GM18870 (cell line): ENCODE data around the gene ZSWIM5.
A peak's percentile ranks its signal among the peaks of the same experiment; 100 is the strongest.

Experiments used
- ATAC-seq: cut with Tn5 transposase; IDR thresholded peaks from one replicate; pipeline ENCODE4 v1.9.1; 2021; ENCODE audit warnings: moderate library complexity; ENCODE audit not compliant: unreplicated experiment

ZSWIM5 gene

DNA sequence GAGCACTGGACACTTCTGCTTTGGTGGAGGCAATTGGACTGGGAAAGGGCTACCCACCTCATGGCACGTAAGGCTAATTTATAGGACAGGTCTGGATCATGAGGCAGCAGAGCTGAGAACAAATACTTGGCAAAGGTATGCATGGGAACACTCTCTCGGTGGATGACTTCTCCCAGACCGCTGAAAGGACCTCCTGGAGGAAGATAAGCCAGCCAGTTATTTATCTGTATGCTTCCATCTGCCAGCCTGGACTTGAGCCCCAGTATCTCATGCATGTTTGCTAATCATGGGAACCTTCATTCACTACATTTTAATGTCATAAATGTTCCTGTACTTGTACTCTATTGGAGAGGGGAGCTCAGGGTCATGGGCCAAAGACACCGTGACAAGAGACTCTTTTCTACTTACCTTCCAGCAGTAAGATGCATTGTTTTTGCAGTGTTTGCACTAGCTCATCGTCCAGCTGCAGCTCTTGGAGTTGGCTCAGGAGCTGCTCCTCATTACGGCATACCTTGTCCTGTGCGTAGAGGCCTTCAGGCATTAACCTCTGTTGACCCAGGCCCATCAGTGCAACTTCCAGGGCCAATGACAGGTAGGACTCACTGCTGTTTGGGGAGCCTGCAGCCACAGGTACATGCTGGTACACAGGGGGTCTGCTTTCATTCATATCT lies 170.6 kb downstream of the ZSWIM5 start:
- no peak for ATAC-seq

DNA sequence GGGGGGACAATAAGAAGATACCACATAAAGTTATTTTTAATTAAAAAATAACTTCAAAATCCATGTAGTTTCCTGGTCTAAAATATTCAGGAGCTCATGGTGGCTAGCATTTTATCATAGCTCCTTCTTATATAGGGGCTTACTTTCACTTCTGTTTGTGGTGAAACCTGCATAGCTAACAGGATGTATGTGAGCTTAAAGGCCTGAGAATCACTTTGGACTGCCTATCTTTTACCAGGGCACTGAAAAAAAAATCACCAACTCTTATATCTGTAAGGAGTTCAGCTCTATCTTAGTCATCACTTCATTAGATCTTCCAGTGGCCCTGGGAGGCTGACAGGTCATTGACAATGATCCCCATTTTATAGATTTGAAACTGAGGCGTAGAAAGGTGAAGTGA lies 173.0 kb downstream of the ZSWIM5 start:
- no peak for ATAC-seq

DNA sequence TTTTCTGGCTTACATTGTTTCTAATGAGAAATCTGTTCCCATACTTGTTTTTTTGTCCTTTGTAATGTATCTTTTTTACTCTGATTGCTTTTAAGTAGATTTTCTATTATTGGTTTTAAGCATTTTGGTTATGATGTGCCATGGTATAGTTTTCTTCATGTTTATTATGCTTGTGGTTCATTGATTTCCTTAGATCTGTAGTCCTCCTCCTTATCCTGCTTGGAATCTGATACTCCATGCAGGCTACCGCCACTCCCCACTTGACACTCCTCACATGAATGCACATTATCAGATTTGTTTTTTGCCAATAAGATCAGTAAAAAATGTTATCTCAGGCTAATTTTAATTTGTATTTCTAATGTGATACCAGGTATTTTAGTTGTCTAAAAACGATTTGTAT lies 173.6 kb downstream of the ZSWIM5 start:
- no peak for ATAC-seq

DNA sequence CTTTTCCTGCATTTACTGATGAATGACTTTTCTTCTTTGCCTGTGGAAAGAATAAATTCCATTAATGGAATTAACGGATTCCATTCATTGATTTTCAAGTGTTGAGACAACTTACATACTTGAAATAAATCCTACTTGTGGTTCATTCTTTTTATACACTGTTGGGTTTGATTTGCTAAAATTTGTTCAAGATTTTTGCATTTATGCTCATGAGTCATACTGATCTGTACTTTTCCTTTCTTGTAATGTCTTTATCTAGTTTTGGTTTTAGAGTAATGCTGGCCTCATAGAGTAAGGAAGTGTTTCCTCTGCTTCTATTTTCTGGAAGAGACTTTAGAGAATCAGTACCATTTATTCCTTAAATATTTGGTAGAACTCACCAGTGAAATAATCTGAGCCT lies 180.0 kb downstream of the ZSWIM5 start:
- ATAC-seq, result no peak

DNA sequence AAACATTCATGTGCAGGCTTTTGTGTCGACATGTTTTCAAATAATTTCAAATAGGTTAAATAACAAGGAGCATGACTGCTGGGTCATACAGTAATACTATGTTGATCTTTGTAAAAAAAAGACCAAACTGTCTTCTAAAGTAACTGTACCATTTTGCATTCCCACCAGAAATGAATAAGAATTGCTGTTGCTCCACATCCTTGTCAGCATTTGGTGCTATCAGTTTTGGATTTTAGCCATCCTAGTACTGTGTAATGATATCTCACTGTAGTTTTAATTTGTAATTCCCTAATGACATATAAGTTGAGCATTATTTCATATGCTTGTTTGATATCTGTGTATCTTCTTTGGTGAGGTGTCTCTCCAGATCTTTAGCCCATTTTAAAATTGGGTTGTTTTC lies 182.7 kb downstream of the ZSWIM5 start:
- ATAC-seq, result no peak

DNA sequence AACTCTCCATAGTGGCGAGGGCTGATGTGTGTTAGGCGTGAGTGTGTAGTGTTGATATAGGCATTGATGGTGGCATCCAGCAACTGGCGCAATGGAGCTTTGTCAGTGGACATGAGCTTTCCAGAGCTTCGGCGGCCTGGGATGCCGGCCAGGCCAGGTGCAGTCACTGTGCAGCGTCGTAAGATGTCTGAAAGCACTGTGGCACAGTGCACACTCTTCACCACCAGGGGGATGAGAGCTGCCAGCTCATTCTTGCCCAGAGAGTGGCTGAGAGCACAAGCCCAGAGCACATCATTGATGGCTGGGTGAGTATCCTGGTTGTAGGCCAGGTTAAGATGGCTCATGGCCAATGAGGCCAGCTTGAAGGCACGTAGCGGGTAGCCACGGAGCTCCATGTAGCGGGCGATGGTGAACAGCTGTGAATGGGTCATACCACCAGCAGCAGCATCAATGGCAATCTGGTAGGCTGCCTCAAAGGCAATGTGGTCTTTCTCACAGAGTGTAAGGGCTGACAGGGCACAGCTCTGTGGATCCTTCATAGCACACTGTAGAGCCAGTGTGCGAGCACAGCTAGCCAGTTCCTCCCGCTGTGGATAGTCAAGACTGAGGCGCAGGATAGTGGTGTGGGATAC lies 187.7 kb downstream of the ZSWIM5 start:
- no peak for ATAC-seq

DNA sequence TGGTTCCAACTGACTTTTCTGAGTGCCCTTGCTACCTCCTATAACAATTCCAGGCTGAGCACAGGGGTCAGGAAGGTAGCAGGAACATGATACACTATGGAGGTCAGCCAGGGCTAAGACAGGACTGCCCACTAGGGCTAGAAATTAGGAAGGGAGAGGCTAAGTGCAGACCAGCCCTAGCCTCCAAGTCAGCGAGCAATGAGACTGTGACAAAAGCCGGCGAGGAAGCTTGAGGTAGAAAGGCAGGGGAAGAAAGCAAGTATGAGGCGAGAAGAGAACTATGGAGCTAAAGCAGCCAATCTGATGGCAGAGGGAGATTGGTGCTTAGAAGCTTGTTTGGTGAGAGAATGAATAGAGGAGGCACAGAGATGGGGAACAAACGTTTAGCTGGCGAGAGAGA lies 189.6 kb downstream of the ZSWIM5 start:
- no peak for ATAC-seq

DNA sequence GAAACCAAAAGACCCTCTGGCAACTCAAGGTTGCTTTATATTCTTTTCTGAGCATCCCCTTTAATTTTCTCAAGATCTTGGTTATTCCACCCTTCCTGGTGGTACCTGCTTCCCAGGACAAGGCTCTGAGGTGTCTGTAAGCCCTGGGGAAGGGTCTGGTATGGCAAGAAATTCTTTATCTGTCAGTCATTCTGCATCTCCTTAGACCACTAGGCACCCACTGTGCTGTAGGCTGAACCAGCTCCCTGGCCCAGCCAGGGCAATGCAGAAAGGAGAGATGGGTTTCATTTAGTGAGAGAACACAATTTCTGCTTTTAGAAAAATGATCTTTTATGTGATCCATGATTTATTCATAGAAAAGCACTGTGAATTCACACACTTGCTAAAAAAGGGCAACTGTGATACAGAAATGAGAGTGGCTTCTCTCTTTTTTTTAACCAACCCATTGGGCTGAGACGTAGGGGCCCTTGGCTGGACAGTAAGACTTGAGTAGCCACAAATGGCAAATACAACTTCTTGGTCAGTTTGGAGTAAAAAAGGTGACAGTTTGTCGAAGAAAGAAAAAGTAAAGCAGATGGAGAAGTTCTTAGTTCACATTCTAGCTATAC lies 190.2 kb downstream of the ZSWIM5 start:
- ATAC-seq, result no peak

DNA sequence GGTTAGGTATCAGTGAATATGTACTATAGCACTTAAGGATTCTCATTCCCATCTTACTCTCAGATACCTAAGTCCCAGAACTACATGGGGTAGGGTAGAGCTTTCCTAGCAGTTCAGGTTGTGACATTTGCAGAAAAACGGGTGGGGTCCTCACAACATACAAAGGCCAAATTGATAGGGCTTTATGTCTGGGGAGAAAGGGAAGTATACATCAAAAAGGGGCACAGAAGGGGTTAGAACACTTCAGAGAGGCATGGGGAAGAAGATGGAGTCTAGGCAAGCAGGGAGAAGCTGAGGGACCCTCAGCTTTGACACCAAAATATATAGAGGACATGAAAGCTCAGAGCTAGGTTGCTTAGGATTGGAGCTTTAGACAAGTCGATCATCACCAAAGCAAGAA lies 190.7 kb downstream of the ZSWIM5 start:
- no peak for ATAC-seq

DNA sequence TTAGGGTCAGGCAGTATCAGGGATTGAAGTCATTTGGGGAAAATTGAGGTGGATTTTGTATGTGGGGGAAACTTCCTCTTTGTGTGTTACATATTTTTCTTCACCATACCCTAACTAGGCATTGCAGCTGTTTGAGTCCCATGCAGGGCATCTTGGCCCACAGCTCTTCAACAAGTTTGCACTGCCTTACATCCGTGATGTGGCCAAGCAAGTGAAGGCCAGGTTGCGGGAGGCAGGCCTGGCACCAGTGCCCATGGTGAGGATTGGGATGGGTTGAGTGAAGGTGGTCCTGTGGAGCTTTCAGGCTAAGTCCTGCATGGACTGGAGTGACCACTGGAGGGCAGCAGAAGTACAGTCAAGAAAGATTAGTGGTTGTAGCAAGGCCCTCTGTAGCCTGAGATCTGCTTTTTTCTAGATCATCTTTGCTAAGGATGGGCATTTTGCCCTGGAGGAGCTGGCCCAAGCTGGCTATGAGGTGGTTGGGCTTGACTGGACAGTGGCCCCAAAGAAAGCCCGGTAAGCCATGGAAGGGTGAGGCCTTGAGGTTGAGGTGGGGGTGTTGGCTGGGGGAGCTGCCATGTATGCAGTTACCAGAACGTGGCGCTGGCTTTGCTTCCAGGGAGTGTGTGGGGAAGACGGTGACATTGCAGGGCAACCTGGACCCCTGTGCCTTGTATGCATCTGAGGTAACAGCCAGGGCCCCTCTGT lies 191.9 kb downstream of the ZSWIM5 start:
- ATAC-seq, result no peak

DNA sequence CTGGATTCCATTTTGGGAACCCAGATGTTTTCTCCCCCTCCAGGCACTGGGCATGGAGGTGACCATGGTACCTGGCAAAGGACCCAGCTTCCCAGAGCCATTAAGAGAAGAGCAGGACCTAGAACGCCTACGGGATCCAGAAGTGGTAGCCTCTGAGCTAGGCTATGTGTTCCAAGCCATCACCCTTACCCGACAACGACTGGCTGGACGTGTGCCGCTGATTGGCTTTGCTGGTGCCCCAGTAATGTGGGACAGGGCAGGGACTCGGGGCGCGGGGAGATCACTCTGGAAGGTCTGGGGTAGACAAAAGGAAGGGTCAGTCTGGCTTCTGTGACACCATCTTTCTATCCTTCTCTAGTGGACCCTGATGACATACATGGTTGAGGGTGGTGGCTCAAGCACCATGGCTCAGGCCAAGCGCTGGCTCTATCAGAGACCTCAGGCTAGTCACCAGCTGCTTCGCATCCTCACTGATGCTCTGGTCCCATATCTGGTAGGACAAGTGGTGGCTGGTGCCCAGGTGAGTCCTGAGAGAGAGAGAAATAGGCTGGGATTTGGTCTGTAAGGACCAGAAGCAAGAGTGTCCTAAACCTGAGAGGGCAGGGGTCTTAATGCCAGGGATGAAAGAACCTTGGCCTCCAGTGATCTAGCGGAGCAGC lies 192.7 kb downstream of the ZSWIM5 start:
- no peak for ATAC-seq

DNA sequence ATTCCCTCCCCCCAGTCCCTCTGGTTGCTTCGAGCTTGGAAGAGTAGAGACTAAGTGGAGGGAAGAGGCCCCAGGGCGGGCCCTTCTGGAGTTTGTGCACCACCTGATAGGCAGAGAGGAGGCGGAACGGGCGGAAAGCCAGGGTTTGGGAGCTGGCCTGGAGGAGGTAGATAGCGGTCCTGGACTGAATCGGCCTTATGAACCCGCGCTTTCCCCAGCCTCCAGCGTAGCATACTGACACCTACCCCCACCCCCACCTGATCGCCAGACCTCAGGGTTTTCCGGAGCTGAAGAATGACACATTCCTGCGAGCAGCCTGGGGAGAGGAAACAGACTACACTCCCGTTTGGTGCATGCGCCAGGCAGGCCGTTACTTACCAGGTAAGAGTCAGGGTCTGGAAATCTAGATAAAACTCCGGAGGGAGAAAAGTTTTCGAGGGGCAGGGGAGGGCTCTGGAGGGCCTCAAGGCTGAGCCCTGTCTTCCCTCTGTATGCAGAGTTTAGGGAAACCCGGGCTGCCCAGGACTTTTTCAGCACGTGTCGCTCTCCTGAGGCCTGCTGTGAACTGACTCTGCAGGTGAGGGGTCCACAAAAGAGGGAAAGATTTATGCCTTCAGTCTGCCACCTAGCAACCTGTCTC lies 193.6 kb downstream of the ZSWIM5 start:
- ATAC-seq, result no peak

DNA sequence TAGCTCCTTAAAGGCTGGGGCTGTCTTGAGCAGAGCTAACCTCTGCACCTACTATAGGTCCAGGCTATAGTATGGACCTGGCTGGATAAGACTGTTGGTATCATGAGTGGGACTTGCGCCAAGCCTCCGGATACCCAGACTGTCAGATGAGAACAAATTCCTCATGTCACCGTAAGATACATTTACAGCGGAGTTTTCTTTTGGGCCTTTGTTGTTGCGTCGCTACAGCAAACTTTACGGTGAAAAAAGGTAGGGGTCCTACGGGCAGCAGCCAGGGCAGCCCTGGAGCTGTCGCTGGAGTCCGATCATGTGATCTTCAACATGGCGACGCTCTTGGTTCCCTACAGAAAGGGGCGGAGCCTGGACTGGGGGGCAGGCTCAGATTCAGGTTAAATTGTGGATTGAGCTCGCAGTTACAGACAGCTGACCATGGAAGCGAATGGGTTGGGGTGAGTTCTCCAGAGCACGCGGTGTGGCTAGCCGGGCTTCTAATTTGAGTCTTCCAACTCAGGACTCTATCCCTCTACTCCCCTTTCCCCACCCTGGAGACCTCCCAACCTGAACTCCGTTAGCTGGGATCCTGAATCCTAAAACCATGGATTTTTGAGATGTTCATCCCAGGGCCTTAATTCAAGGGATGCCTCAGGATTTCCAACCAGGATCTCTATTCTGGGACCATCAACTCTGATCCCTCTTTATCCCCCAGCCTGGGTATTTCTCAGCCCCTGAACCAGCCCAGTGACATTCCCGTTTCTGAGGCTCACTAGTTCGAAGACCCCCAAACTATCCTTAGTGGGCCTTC lies 194.4 kb downstream of the ZSWIM5 start, which contains the start of gene UROD:
Gene UROD (plus strand): TSS at position 418 of the 802 bp plus-strand sequence. CDS start 12 bp downstream, at position 430.
- peak; percentile 54 for ATAC-seq

DNA sequence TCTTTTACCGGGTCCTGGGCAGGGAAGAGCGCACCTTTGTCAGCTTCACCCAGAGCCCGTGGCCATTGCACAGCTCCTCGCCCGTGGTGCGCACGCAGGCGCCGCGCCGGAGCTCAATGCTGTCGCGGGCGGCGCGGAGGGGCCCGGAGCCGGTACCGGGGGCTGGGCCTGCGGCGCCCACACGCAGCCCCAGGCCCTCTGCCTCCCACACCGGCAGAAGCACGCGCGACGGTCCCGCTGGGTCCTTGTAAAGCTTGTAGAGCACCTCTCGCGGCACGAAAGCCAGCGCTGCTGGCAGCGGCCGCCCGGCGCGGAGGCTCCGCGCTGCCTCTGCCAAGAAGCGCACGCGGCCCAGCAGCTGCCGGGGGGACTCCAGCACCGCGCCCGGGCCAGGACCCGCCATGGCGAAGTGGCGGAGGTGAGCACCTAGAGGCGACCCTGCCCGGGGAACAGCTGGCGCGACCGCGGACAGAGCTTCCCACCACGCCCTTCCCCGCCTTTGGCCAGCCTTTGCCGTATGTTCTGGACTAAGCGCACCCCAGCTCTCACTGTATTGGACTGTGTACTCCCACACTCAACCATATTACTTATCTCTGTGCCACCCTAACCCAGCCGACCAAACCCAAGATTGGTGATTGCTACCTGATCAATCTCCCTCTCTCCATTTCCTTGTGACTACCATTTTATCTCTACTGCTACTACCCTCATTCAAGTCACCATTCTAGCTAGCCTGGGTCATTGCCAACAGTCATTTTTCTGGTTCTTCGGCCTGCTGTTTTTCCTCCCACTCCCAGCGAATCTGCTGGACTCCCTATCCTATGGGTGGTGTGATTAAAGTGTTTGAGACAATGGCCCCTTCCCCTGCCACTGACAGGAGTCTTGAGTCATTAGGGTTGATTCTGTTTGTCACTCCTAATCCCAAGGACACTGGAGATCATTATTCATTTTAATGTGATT lies 195.3 kb downstream of the ZSWIM5 start, which contains the start of gene HECTD3:
Gene HECTD3 (minus strand): TSS at position 470 of the 957 bp plus-strand sequence. CDS start 67 bp downstream, at position 403.
- ATAC-seq, result peak; percentile 58

DNA sequence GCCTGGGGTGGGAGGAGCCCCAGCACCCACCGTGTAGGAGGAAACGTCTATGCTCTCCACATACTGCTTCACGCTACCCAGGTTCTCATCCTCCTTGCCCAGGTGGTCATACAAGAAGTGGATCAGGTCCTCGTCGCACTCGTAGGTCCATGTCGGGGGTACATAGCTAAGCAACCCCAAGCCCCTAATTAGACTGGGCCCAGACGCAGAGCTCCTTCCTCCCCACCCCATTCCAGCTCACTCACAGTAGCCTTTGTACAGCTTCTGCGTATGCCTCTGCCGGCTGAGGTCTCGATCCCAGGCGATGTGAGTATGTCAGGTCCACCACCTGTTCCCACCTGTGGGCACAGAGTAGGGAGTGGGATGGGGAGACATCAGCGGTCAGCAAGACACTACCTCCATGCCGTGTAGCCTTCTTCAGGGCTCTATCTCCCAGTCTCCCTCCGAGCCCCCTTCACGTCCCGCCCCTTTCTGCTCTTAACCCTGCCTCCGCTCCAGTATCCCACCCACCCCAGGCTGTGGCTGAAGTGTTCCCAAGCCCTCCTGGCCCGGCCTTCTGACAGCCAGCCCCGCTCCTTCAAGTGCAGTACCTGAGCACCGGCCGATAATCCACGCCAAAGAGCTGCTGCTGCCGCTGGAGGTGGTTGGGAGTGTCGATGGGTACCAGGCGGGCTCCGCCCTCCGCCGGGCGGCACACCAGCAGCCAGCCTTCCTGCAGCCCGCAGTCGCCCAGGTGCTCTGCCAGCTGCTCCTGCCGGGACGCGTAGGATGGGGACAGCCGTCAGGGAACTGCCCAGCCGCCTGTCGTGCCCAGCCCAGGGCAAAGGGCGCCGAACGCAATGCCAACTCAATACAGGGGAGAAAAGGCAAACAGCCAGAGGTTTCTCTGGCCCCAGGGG lies 196.2 kb downstream of the ZSWIM5 start:
- no peak for ATAC-seq

DNA sequence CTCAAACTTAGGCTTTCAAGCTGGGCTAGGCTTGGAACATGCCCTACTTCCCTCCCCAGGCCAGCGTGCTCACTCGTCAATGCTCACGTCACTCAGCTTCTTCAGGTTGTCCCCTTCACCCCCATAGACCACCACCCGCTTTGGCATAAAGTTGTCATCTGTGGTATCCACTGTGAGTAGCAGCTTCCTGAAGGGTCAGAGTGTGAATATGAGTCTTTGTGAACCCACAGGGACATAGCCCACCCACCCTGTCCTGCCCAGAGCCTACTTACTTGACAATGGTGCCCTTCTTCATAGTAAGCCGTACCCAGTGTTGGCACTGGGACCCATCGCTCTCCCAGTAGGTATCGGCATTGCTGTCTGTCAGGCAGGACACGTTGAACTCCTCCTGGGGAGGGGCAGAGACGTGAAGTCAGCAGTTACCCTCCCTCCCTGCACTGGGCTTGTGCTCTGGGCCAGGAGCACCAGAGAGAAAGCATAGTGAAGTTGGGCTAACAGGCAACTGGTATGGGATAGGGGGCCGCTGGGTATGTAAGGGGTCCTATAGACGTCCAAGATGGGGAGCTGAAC lies 197.0 kb downstream of the ZSWIM5 start:
- ATAC-seq, result no peak

DNA sequence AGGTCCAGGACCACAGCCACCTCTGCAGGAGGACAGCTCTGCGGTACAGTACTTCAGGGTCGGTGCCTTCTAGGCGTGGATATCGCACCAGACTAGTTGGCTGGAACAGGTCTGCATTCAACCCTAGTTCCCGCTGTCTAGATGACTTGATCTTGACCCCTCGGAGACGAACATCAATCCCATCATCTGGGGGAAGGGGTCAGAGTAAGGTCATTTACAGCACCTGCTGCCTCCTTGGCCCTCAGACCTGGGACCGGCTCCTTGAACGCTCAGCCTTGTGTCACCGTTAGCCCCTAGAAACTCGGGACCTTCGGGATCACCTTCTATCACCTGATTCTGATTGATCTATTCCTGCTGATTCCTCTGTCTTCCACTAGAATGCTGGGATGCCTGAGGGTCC lies 197.9 kb downstream of the ZSWIM5 start:
- no peak for ATAC-seq
